ENCODE results near the gene UROC1. TPM values are rescaled to one million over a fixed set of nuclear protein-coding genes. Genes with fewer than 3 reads are reported as not detected.

UROC1 gene
- total and polyA plus RNA-seq, 5 donors from 2014 or later = not detected

- Mint-ChIP-seq H3K4me3 (no peak overlapping the region), H3K36me3 (peaks cover 65% of the 10 kb centered on the region), H3K27me3 (no peaks in the 10 kb centered on the region), H3K27ac (no peak overlapping the region), H3K4me1 (peaks cover 6 to 39% (median 32%) of the 10 kb centered on the region in 4 donors), H3K9me3 (no peaks in the 10 kb centered on the region)
- no peak for DNase-seq
- Histone ChIP-seq H3K9me3 (ENCODE audit: control insufficient read depth in 2 of 2, low read length in 2 of 2) (no peaks in the 10 kb centered on the region), H3K27me3 (ENCODE audit: control insufficient read depth, insufficient read depth, low read length) (no peaks in the 10 kb centered on the region), H3K36me3 (ENCODE audit: control insufficient read depth, insufficient read depth, low read length) (peaks cover 94% of the 10 kb centered on the region), H3K4me3 (ENCODE audit: low read depth, low read length) (no peak overlapping the region), H3K27ac (ENCODE audit: insufficient read depth, low read length, poor library complexity, severe bottlenecking) (no peak overlapping the region), H3K4me1 (ENCODE audit: control insufficient read depth, insufficient read depth, low read length, poor library complexity, severe bottlenecking) (no peaks in the 10 kb centered on the region)
- no peak for ATAC-seq (ENCODE audit: low read depth in 2 of 2)
Observed at GRCh38 chr3:126465928-126466544, 51.5 kb downstream of the UROC1 start.

- Histone ChIP-seq H3K27ac (ENCODE audit: insufficient read depth, low read length, poor library complexity, severe bottlenecking) (no peak overlapping the region), H3K27me3 (ENCODE audit: control insufficient read depth, insufficient read depth, low read length) (no peaks in the 10 kb centered on the region), H3K36me3 (ENCODE audit: control insufficient read depth, insufficient read depth, low read length) (peaks cover 94% of the 10 kb centered on the region), H3K4me3 (ENCODE audit: low read depth, low read length) (no peak overlapping the region), H3K4me1 (ENCODE audit: control insufficient read depth, insufficient read depth, low read length, poor library complexity, severe bottlenecking) (no peaks in the 10 kb centered on the region), H3K9me3 (ENCODE audit: control insufficient read depth in 2 of 2, low read length in 2 of 2) (no peaks in the 10 kb centered on the region)
- no peaks in the 10 kb centered on the region for H3K9me3 Mint-ChIP-seq
- ATAC-seq (ENCODE audit: low read depth in 2 of 2) (no peak), DNase-seq (no peak)
- H3K27ac Mint-ChIP-seq = no peak overlapping the region
- H3K27me3 Mint-ChIP-seq = no peaks in the 10 kb centered on the region
- H3K4me1 Mint-ChIP-seq = peaks cover 6 to 38% (median 27%) of the 10 kb centered on the region in 4 donors
- peaks cover 59% of the 10 kb centered on the region for H3K36me3 Mint-ChIP-seq
- H3K4me3 Mint-ChIP-seq = no peak overlapping the region
Observed at GRCh38 chr3:126464997-126465396, 52.6 kb downstream of the UROC1 start.

DNA sequence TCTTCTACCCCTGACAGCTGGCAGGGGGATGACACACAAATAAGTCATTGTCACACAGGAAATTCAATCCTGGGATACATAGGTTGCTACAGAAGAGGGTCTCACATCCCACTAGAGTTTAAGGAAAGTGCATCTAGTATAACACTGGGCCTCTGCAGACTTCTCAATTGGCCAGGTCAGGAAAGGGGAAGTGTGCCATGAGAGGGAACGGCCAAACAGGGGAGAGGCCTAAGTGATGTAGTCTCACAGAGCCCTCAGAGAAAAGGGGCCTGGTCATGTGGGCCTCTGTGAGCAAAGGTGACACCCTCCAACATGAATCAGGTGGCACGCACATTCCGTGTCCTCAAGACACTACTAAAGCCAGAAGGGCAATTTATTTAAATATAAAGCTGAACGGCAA lies 53.1 kb downstream of the UROC1 start:
- DNase-seq (no peak), ATAC-seq (ENCODE audit: low read depth in 2 of 2) (no peak)
- Mint-ChIP-seq H3K9me3 (no peaks in the 10 kb centered on the region), H3K4me1 (peaks cover 6 to 34% (median 25%) of the 10 kb centered on the region in 4 donors), H3K27me3 (no peaks in the 10 kb centered on the region), H3K36me3 (peaks cover 59% of the 10 kb centered on the region), H3K4me3 (no peak overlapping the region), H3K27ac (no peak overlapping the region)
- H3K27me3 ChIP-seq (ENCODE audit: control insufficient read depth, insufficient read depth, low read length) = no peaks in the 10 kb centered on the region
- H3K9me3 ChIP-seq (ENCODE audit: control insufficient read depth in 2 of 2, low read length in 2 of 2) = no peaks in the 10 kb centered on the region
- no peaks in the 10 kb centered on the region for H3K4me1 ChIP-seq (ENCODE audit: control insufficient read depth, insufficient read depth, low read length, poor library complexity, severe bottlenecking)
- peaks cover 94% of the 10 kb centered on the region for H3K36me3 ChIP-seq (ENCODE audit: control insufficient read depth, insufficient read depth, low read length)
- H3K27ac ChIP-seq (ENCODE audit: insufficient read depth, low read length, poor library complexity, severe bottlenecking) = no peak overlapping the region
- H3K4me3 ChIP-seq (ENCODE audit: low read depth, low read length) = no peak overlapping the region

- Histone ChIP-seq H3K27me3 (ENCODE audit: control insufficient read depth, insufficient read depth, low read length) (no peaks in the 10 kb centered on the region), H3K4me3 (ENCODE audit: low read depth, low read length) (no peak overlapping the region), H3K36me3 (ENCODE audit: control insufficient read depth, insufficient read depth, low read length) (peaks cover 95% of the 10 kb centered on the region), H3K27ac (ENCODE audit: insufficient read depth, low read length, poor library complexity, severe bottlenecking) (no peak overlapping the region), H3K9me3 (ENCODE audit: control insufficient read depth in 2 of 2, low read length in 2 of 2) (no peaks in the 10 kb centered on the region), H3K4me1 (ENCODE audit: control insufficient read depth, insufficient read depth, low read length, poor library complexity, severe bottlenecking) (no peaks in the 10 kb centered on the region)
- Mint-ChIP-seq H3K27me3 (no peaks in the 10 kb centered on the region), H3K9me3 (no peaks in the 10 kb centered on the region), H3K4me1 (peaks cover 6 to 32% (median 24%) of the 10 kb centered on the region in 4 donors), H3K36me3 (peaks cover 58% of the 10 kb centered on the region), H3K27ac (no peak overlapping the region), H3K4me3 (no peak overlapping the region)
- ATAC-seq (ENCODE audit: low read depth in 2 of 2) (no peak), DNase-seq (no peak)
Observed at GRCh38 chr3:126464093-126464492, 53.5 kb downstream of the UROC1 start.

DNA sequence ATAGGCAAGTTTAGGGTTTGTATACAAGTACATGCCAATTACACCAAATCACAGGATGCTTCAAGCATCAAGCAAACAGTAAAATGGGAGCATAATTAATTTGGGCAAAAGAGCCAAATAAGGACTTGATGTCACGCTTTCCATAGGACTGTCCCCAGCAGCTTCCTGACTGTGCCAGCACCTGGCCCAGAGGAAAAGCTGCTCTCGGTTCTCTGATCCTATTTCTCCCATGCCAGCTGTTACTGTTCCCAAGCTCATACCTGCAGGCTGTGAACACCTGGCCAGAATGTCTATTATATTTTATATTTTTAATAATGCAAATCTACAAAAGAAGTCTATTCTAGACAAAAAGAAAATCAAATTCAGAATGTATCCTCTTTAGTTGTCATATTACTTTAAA lies 54.1 kb downstream of the UROC1 start:
- Histone ChIP-seq H3K36me3 (ENCODE audit: control insufficient read depth, insufficient read depth, low read length) (peaks cover 95% of the 10 kb centered on the region), H3K27me3 (ENCODE audit: control insufficient read depth, insufficient read depth, low read length) (no peaks in the 10 kb centered on the region), H3K27ac (ENCODE audit: insufficient read depth, low read length, poor library complexity, severe bottlenecking) (no peak overlapping the region), H3K9me3 (ENCODE audit: control insufficient read depth in 2 of 2, low read length in 2 of 2) (no peaks in the 10 kb centered on the region), H3K4me3 (ENCODE audit: low read depth, low read length) (no peak overlapping the region), H3K4me1 (ENCODE audit: control insufficient read depth, insufficient read depth, low read length, poor library complexity, severe bottlenecking) (no peaks in the 10 kb centered on the region)
- no peak overlapping the region for H3K27ac Mint-ChIP-seq
- no peaks in the 10 kb centered on the region for H3K9me3 Mint-ChIP-seq
- H3K4me1 Mint-ChIP-seq = peaks cover 10 to 29% (median 23%) of the 10 kb centered on the region in 4 donors
- DNase-seq (no peak), ATAC-seq (ENCODE audit: low read depth in 2 of 2) (no peak)
- H3K4me3 Mint-ChIP-seq = no peak overlapping the region
- H3K36me3 Mint-ChIP-seq = peaks cover 59% of the 10 kb centered on the region
- no peaks in the 10 kb centered on the region for H3K27me3 Mint-ChIP-seq

GRCh38 chr3:126461450-126462070 lies 56.0 kb downstream of the UROC1 start:
- no peaks in the 10 kb centered on the region for H3K9me3 ChIP-seq (ENCODE audit: control insufficient read depth in 2 of 2, low read length in 2 of 2)
- no peak for DNase-seq
- H3K36me3 ChIP-seq (ENCODE audit: control insufficient read depth, insufficient read depth, low read length) = peaks cover 90% of the 10 kb centered on the region
- Mint-ChIP-seq H3K27ac (no peak overlapping the region), H3K27me3 (no peaks in the 10 kb centered on the region), H3K4me1 (peaks cover 5 to 27% (median 22%) of the 10 kb centered on the region in 4 donors), H3K9me3 (no peaks in the 10 kb centered on the region), H3K36me3 (peaks cover 60% of the 10 kb centered on the region), H3K4me3 (no peak overlapping the region)
- H3K4me1 ChIP-seq (ENCODE audit: control insufficient read depth, insufficient read depth, low read length, poor library complexity, severe bottlenecking) = no peaks in the 10 kb centered on the region
- no peak overlapping the region for H3K4me3 ChIP-seq (ENCODE audit: low read depth, low read length)
- H3K27me3 ChIP-seq (ENCODE audit: control insufficient read depth, insufficient read depth, low read length) = no peaks in the 10 kb centered on the region
- H3K27ac ChIP-seq (ENCODE audit: insufficient read depth, low read length, poor library complexity, severe bottlenecking) = no peak overlapping the region
- no peak for ATAC-seq (ENCODE audit: low read depth in 2 of 2)

DNA sequence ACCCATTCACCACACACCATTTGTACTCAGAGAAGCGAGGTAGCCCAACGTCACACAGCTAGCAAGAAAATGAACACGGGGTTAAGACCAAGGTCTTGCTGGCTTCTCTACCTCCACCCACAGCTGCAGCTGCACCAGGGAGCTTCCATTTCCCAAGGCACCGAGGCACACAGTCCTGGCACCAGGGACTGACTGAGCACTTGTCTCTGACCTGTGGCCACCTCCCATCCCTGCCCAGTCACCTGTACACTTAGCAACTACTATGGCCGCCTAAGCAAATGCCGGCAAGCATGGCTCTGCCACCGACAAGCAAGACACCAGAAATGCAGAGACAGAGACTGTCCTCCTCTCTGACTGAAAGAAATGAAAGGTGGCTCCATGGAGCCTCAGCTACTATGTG lies 57.2 kb downstream of the UROC1 start:
- DNase-seq (no peak), ATAC-seq (ENCODE audit: low read depth in 2 of 2) (no peak)
- no peaks in the 10 kb centered on the region for H3K27me3 Mint-ChIP-seq
- peak overlapping the region in 1 of 3 donors; percentile 67 for H3K27ac Mint-ChIP-seq
- Histone ChIP-seq H3K36me3 (ENCODE audit: control insufficient read depth, insufficient read depth, low read length) (peaks cover 86% of the 10 kb centered on the region), H3K27ac (ENCODE audit: insufficient read depth, low read length, poor library complexity, severe bottlenecking) (no peak overlapping the region), H3K27me3 (ENCODE audit: control insufficient read depth, insufficient read depth, low read length) (no peaks in the 10 kb centered on the region), H3K4me1 (ENCODE audit: control insufficient read depth, insufficient read depth, low read length, poor library complexity, severe bottlenecking) (no peaks in the 10 kb centered on the region), H3K4me3 (ENCODE audit: low read depth, low read length) (no peak overlapping the region), H3K9me3 (ENCODE audit: control insufficient read depth in 2 of 2, low read length in 2 of 2) (no peaks in the 10 kb centered on the region)
- H3K4me1 Mint-ChIP-seq = peaks cover 5 to 23% (median 16%) of the 10 kb centered on the region in 4 donors
- no peak overlapping the region for H3K4me3 Mint-ChIP-seq
- no peaks in the 10 kb centered on the region for H3K9me3 Mint-ChIP-seq
- peaks cover 52% of the 10 kb centered on the region for H3K36me3 Mint-ChIP-seq

GRCh38 chr3:126459763-126460127 lies 57.8 kb downstream of the UROC1 start:
- DNase-seq (no peak), ATAC-seq (ENCODE audit: low read depth in 2 of 2) (no peak)
- Mint-ChIP-seq H3K4me1 (peaks cover 5 to 26% (median 15%) of the 10 kb centered on the region in 4 donors), H3K27ac (no peak overlapping the region), H3K27me3 (no peaks in the 10 kb centered on the region), H3K9me3 (no peaks in the 10 kb centered on the region), H3K36me3 (peaks cover 53% of the 10 kb centered on the region), H3K4me3 (peak overlapping the region in 1 of 4 donors; percentile 10)
- H3K36me3 ChIP-seq (ENCODE audit: control insufficient read depth, insufficient read depth, low read length) = peaks cover 84% of the 10 kb centered on the region
- no peak overlapping the region for H3K27ac ChIP-seq (ENCODE audit: insufficient read depth, low read length, poor library complexity, severe bottlenecking)
- H3K27me3 ChIP-seq (ENCODE audit: control insufficient read depth, insufficient read depth, low read length) = no peaks in the 10 kb centered on the region
- H3K4me1 ChIP-seq (ENCODE audit: control insufficient read depth, insufficient read depth, low read length, poor library complexity, severe bottlenecking) = no peaks in the 10 kb centered on the region
- no peaks in the 10 kb centered on the region for H3K9me3 ChIP-seq (ENCODE audit: control insufficient read depth in 2 of 2, low read length in 2 of 2)
- no peak overlapping the region for H3K4me3 ChIP-seq (ENCODE audit: low read depth, low read length)

Data from CD4-positive, CD25-positive, alpha-beta regulatory T cell (primary cell).